Activated CD8-positive, alpha-beta T cell treated with anti-CD3 and anti-CD28 coated beads for 36 hours (primary cell): ENCODE measurements around the gene OTOP2. TPM values are rescaled to one million over a fixed set of nuclear protein-coding genes. Genes with fewer than 3 reads are reported as not detected.

Experiments used
- ATAC-seq: fragments of 200-7000 bp; cut with Tn5 transposase; one replicate; pipeline ENCODE4 v1.10.0; 2021; ENCODE audit warnings: mild to moderate bottlenecking, moderate library complexity
- CTCF ChIA-PET: fragments of 350-600 bp; sonication (Branson Sonifier 250); formaldehyde crosslinking; loops from one replicate; lab custom pipeline; 2021; ENCODE audit warnings: antibody characterized with exemption; lab: Charles Lee
- POLR2A ChIA-PET: fragments of 350-600 bp; sonication (Branson Sonifier 250); formaldehyde crosslinking; loops from one replicate; lab custom pipeline; 2021; ENCODE audit warnings: antibody characterized with exemption; lab: Charles Lee
- DNase-seq: peaks from one replicate; pipeline ENCODE4 v3.0.0-alpha.2; 2020
- H3K27ac Mint-ChIP-seq: one replicate; pipeline ENCODE4 v1.8.0; 2021; ENCODE audit warnings: mild to moderate bottlenecking, mixed read lengths
- H3K27me3 Mint-ChIP-seq: one replicate; pipeline ENCODE4 v1.8.0; 2021; ENCODE audit warnings: mixed read lengths
- H3K36me3 Mint-ChIP-seq: one replicate; pipeline ENCODE4 v1.8.0; 2021; ENCODE audit warnings: low read depth, mixed read lengths
- H3K4me1 Mint-ChIP-seq: one replicate; pipeline ENCODE4 v1.8.0; 2021; ENCODE audit warnings: low read depth, mixed read lengths
- H3K4me3 Mint-ChIP-seq: one replicate; pipeline ENCODE4 v1.8.0; 2021; ENCODE audit warnings: mild to moderate bottlenecking, moderate library complexity, mixed read lengths
- H3K9me3 Mint-ChIP-seq: one replicate; pipeline ENCODE4 v1.8.0; 2021; ENCODE audit warnings: mixed read lengths
- CTCF ChIP-seq: fragments of 200-600 bp; IDR thresholded peaks from one replicate; pipeline ENCODE4 v1.8.0; 2022; ENCODE audit warnings: antibody characterized with exemption, mild to moderate bottlenecking
- intact Hi-C: fragments of 100-400 bp; cut with micrococcal nuclease; formaldehyde crosslinking; loops from one replicate; pipeline ENCODE4 v1.10.0; 2022
- total RNA-seq, 2 experiments: library from RNA; stranded (reverse); gene quantifications; one replicate each; pipeline ENCODE4 v1.2.3, GENCODE V29; 2021

OTOP2 gene
- total RNA-seq, 2 experiments from 2014 or later, result not detected

- Mint-ChIP-seq H3K27ac (no peak overlapping the region), H3K27me3 (peaks cover 56% of the 10 kb centered on the region), H3K36me3 (no peaks in the 10 kb centered on the region), H3K4me1 (no peaks in the 10 kb centered on the region), H3K4me3 (no peak overlapping the region), H3K9me3 (no peaks in the 10 kb centered on the region)
- TF ChIP-seq CTCF, result no peak
- ChIA-PET POLR2A (no interaction called here), CTCF (interaction anchor here (1.4 kb wide), 1 partner anchor 23 kb away, joined by 6 read pairs; no protein-coding TSS in a partner anchor)
- no peak for DNase-seq
- no peak for ATAC-seq
- intact Hi-C loops, result no loop called here
These were observed 11.0 kb downstream of the OTOP2 start for GRCh38 chr17:74935048-74935447.

GRCh38 chr17:74935585-74936469 is 11.8 kb downstream of the OTOP2 start, which contains the start of gene OTOP3:
Gene OTOP3 (plus strand): TSS chr17:74935898. CDS start chr17:74935922, 24 bp downstream.
- Mint-ChIP-seq H3K4me1 (no peaks in the 10 kb centered on the region), H3K4me3 (no peak within 1 kb of the TSS), H3K27me3 (peaks cover 57% of the 10 kb centered on the region), H3K27ac (no peak within 1 kb of the TSS), H3K36me3 (no peaks in the 10 kb centered on the region), H3K9me3 (no peaks in the 10 kb centered on the region)
- intact Hi-C loops, result no loop called here
- POLR2A ChIA-PET, result no interaction called here
- TF ChIP-seq CTCF, result no peak
- DNase-seq, result no peak
- CTCF ChIA-PET, result interaction anchor here (1.4 kb wide), 1 partner anchor 22 kb away, joined by 6 read pairs; no protein-coding TSS in a partner anchor
- ATAC-seq, result no peak

- Mint-ChIP-seq H3K27ac (no peak overlapping the region), H3K36me3 (no peaks in the 10 kb centered on the region), H3K4me3 (no peak overlapping the region), H3K4me1 (no peaks in the 10 kb centered on the region), H3K9me3 (no peaks in the 10 kb centered on the region), H3K27me3 (peaks cover 55% of the 10 kb centered on the region)
- no peak for DNase-seq
- ChIA-PET POLR2A (no interaction called here), CTCF (interaction anchor here (1.4 to 3.5 kb wide), 2 partner anchors 21 to 25 kb away, joined by 6 to 18 read pairs; no protein-coding TSS in a partner anchor)
- intact Hi-C loops, result no loop called here
- no peak for TF ChIP-seq CTCF
- no peak for ATAC-seq
These were observed 12.4 kb downstream of the OTOP2 start for GRCh38 chr17:74936470-74936799.

- no peak for TF ChIP-seq CTCF
- intact Hi-C loops, result no loop called here
- DNase-seq (no peak), ATAC-seq (no peak)
- Mint-ChIP-seq H3K9me3 (no peaks in the 10 kb centered on the region), H3K4me3 (no peak overlapping the region), H3K4me1 (no peaks in the 10 kb centered on the region), H3K27me3 (peaks cover 53% of the 10 kb centered on the region), H3K27ac (no peak overlapping the region), H3K36me3 (no peaks in the 10 kb centered on the region)
- ChIA-PET CTCF (interaction anchor here (1.4 to 3.5 kb wide), 2 partner anchors 20 to 24 kb away, joined by 4 to 18 read pairs; no protein-coding TSS in a partner anchor), POLR2A (no interaction called here)
These were observed 13.3 kb downstream of the OTOP2 start for GRCh38 chr17:74937064-74938051.
